ENCODE measurements around the gene MCF2L2.

The MCF2L2 gene

GRCh38 chr3:183455089-183455488 lies 26.7 kb upstream of the MCF2L2 start:
- TF ChIP-seq REST (IDR thresholded peaks at IDR 0.05; ENCODE audit: insufficient read depth in 1 of 2, low read depth in 2 of 2, low read length in 2 of 2), result no peak

GRCh38 chr3:183454064-183454463 lies 25.6 kb upstream of the MCF2L2 start:
- TF ChIP-seq FOXP2 (optimal IDR thresholded peaks at IDR 0.05; ENCODE audit: borderline replicate concordance, extremely low read depth, extremely low read length, insufficient read depth) (no peak), REST (IDR thresholded peaks at IDR 0.05; ENCODE audit: insufficient read depth in 1 of 2, low read depth in 2 of 2, low read length in 2 of 2) (no peak), SIN3A (IDR thresholded peaks at IDR 0.05; ENCODE audit: borderline replicate concordance, insufficient read depth, low read length) (no peak), POLR2AphosphoS5 (IDR thresholded peaks at IDR 0.05; ENCODE audit: low read depth, low read length) (no peak), TAF1 (IDR thresholded peaks at IDR 0.05; ENCODE audit: borderline replicate concordance, insufficient read depth, low read length) (no peak)

- TF ChIP-seq TAF1 (IDR thresholded peaks at IDR 0.05; ENCODE audit: borderline replicate concordance, insufficient read depth, low read length) (no peak), REST (IDR thresholded peaks at IDR 0.05; ENCODE audit: insufficient read depth in 1 of 2, low read depth in 2 of 2, low read length in 2 of 2) (no peak), FOXP2 (optimal IDR thresholded peaks at IDR 0.05; ENCODE audit: borderline replicate concordance, extremely low read depth, extremely low read length, insufficient read depth) (no peak), SIN3A (IDR thresholded peaks at IDR 0.05; ENCODE audit: borderline replicate concordance, insufficient read depth, low read length) (no peak), POLR2AphosphoS5 (IDR thresholded peaks at IDR 0.05; ENCODE audit: low read depth, low read length) (no peak)
These were observed 21.4 kb upstream of the MCF2L2 start for GRCh38 chr3:183449791-183450190.

- TF ChIP-seq TAF1 (IDR thresholded peaks at IDR 0.05; ENCODE audit: borderline replicate concordance, insufficient read depth, low read length) (no peak), FOXP2 (optimal IDR thresholded peaks at IDR 0.05; ENCODE audit: borderline replicate concordance, extremely low read depth, extremely low read length, insufficient read depth) (no peak), REST (IDR thresholded peaks at IDR 0.05; ENCODE audit: insufficient read depth in 1 of 2, low read depth in 2 of 2, low read length in 2 of 2) (no peak), SIN3A (IDR thresholded peaks at IDR 0.05; ENCODE audit: borderline replicate concordance, insufficient read depth, low read length) (no peak), POLR2AphosphoS5 (IDR thresholded peaks at IDR 0.05; ENCODE audit: low read depth, low read length) (no peak)
These were observed 21.0 kb upstream of the MCF2L2 start for GRCh38 chr3:183449391-183449790.

GRCh38 chr3:183448369-183449128 lies 20.1 kb upstream of the MCF2L2 start:
- TF ChIP-seq POLR2AphosphoS5 (IDR thresholded peaks at IDR 0.05; ENCODE audit: low read depth, low read length) (no peak), TAF1 (IDR thresholded peaks at IDR 0.05; ENCODE audit: borderline replicate concordance, insufficient read depth, low read length) (no peak), FOXP2 (optimal IDR thresholded peaks at IDR 0.05; ENCODE audit: borderline replicate concordance, extremely low read depth, extremely low read length, insufficient read depth) (no peak), REST (IDR thresholded peaks at IDR 0.05; ENCODE audit: insufficient read depth in 1 of 2, low read depth in 2 of 2, low read length in 2 of 2) (no peak)

Data from PFSK-1 (cell line).